PC-3 (cell line): ENCODE results near the gene PSORS1C2.

Source experiments
- CTCF ChIP-seq: fragments of 300-600 bp; sonication (generic); conservative IDR thresholded peaks from 2 replicates; pipeline ENCODE4 v1.5.1; 2017; ENCODE audit warnings: antibody characterized with exemption, low read depth, mild to moderate bottlenecking, low read length
- EZH2 ChIP-seq: fragments of 300-600 bp; sonication (generic); IDR thresholded peaks from one replicate; pipeline ENCODE4 v1.6.1; 2017; ENCODE audit warnings: antibody characterized with exemption, mild to moderate bottlenecking, low read length; ENCODE audit not compliant: unreplicated experiment
- EZH2phosphoT487 ChIP-seq: fragments of 300-600 bp; sonication (generic); IDR thresholded peaks from 2 replicates; pipeline ENCODE4 v1.6.1; 2018; ENCODE audit warnings: mild to moderate bottlenecking, antibody characterized with exemption, low read length, borderline replicate concordance

GRCh38 chr6:31112478-31112877 is 26.4 kb downstream of the PSORS1C2 start, which contains the start of gene C6orf15:
- TF ChIP-seq CTCF: no peak
- TF ChIP-seq EZH2: no peak
- TF ChIP-seq EZH2phosphoT487: no peak
